HG02678 (cell line): Measurements from ENCODE around the gene TACC2.

Experiments used
- ATAC-seq: cut with Tn5 transposase; IDR thresholded peaks from one replicate; pipeline ENCODE4 v1.9.1; 2021; ENCODE audit warnings: mild to moderate bottlenecking, moderate library complexity; ENCODE audit not compliant: unreplicated experiment

TACC2 gene

DNA sequence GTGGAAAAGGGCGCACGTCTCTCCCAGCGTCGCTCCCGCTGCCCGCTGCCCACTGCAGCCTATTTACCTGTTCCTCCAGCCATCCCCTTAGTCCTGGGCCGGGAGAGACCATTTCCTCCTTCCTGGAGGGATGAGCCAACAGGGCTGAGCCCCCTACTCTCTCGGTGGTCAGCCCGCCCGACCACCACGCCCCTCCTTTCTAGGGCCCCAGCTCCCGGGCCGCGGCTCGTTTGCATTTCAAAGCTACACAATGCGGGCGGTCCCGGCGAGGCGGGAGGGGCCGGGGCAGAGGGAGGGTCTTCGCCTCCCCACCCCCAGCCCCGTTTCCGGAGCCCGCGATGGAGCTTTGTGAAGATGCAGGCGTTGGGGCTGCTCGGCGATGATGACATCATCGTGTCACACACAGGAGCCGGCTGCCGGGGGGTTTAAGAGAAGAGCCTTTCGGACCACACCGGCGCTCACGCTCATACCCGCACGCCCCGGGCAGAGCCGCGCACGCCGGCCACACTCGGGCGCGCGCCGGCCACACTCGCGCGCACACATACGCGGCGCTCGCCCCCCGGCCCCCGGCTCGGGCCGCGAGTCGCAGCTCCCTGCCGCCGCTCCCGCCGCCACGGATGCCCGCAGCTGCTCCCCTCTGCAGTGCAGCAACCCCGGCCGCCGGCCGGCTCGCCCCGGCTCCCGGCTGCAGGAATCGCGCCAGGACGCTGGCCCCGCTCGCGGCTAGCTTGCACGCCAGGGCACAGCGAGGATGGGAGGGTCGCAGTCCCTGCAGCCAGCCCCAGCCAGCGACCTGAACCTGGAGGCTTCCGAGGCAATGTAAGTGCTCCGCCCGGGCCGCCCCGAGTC lies 174.4 kb downstream of the TACC2 start:
- no peak for ATAC-seq

DNA sequence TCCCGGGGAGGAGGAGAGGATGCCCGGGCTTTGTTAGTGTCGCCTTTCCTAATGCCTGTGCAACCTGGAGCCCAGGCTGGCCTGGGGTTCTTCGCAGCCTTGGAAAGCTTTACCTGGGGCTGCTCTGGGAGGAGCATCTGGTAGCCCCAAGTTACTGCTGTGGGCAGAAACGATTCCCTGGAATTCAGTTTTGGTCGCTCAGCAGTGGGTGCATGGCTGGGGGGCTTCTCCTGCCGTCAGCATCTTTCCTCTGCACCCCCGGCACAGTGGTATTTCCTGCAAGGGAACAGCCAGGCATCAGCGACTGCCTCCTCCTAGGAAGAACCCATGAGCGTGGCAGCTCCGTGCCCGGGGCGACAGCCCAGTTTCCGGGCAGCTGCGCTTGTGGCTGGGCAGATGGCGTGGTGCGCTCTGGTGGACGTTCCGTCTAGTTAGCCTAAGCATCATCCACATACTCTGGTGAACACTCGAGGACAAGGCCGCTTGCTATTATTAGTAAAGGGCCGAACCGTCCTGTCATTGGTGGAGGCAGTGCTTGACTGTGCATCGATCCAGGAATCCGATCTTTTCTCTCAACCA lies 175.1 kb downstream of the TACC2 start:
- ATAC-seq, result no peak

DNA sequence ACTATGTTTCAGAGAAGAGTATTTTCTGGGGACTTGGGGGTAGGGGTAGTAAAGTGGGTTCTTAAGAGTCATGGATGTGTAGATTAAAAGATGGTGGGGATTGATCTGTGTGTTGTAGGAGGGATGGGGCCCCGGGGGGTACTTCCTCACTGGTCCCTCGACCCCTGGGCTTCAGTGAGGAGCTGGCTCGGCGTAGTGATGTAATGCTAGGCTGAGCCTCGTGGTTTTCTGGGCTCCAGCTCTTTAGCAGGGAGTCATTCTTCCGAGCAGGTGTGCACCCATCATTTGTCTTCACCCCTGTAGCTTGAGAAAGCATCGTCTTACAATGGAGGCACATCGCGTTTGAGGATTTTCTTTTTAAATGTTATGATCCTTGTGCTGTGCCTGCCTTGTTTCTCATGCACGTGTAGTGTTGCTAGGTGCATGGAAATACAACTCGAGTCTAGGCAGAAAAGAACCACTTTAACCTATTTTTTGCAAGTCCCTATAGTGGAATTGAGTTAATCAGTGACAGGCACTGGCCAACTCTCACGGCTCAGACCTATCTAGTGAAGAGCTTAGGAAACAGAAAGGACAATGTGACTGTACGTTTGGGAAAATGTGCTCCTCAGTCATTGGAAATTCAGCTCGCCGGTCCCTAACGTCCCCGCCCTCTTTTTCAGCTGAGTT lies 176.0 kb downstream of the TACC2 start:
- no peak for ATAC-seq

DNA sequence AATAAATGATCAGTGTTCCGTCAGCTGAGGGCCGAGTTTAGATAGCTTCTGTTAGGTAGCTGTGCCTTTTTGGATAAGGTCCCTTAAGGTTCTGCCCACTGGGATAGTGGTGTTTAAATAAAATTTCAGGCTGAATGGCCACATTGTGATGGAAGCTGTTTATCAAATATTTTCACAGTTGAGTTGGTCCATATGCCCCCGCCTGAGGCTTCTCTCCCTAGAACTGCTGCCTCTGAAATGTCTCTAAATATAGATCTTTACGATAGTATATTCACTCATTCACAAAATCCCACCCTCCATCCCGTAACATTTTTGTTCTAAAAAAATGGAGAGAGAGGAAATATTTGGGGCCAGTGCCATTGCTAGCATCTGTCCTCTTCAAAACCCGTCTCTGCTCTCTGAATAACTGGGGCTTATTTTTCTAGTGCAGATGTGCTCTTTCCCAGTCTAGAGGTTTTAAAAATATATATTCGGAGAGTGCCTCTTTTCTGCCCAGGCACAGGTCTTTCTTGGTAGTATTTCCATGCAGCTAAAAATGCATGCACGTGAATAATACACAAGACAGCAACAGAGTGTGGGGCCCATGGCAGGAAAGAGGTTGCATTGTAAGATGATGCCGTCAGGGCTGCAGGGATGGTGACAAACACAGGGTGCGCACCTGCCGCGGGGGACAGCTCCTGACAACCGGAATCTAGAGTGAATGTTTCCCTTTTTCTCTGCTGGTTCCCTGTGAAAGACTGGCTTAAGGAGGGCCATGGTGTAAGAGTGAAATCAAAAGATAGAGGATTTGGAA lies 176.7 kb downstream of the TACC2 start:
- ATAC-seq, result no peak

DNA sequence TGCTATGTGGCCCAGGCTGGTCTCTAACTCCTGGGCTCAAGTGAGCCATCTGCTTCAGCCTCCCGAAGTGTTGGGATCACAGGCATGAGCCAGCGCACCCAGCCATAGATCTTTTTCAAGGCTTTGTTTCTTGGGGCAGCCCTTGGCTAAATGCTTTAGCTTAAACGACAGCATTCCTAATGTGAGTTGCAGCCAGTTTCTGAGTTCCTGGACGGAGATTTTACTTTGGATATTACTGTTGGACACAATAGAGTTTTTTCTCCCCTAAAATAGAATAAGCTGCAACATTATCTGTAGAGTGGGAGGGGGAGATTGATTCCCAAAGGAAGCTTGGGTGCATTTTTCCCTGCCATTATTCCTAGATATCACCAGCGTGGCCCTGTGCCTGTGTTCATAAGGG lies 179.1 kb downstream of the TACC2 start:
- ATAC-seq, result no peak

DNA sequence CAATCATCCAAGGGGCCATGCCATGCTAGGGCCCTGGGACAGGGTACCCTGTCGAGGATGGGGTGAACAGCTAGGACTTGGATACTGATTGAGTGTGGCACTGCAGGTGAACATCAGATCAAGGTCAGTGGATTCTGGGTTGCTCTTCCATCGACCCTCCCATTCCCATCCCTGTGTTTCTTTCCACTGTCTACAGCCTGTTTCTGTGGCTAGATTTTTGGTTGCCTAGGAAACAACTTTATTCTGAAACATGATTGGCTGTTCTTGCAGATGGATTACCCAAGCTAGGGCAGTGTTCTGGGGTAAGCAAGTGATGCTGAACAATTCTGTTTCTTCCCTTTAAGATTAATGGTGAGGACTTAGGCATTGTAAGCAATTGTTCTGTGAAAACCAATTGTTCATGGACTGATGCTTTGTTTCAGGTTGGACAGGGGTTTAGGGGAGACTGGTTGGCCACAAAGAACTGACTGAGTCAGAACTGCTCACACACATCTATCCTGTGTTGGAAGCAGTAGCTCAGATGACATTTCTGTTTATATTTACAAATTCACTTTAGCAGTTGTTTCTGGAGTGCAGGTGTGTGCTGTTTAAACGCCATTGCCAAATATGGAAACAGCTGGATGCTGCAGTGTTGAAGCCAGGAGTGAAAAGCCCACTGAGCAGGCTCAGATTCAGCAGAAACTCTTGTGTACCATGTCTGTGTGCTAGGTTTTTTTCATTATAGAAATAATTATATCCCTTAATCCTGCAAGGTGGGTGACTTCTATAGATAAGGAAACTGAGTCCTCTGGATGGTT lies 179.8 kb downstream of the TACC2 start:
- no peak for ATAC-seq

DNA sequence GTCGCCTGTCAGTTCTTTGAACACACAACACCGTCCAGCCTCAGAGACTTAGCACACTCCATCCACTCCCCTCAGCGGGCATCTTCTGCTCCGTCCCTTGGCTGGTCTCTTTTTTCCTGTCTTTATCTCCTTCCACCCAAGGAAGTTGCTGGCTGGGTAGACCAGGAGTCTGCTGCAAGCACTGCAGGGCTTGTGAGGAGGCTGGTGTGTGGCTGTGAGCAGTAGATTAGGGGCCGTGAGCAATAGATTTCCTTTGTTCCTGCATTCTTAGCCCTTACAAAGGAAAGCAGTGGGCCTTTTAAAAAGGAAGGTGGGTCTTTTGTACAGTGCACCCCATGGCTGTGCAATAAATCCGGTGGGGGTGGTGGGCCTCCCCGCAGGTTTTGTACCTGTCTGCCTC lies 181.8 kb downstream of the TACC2 start:
- no peak for ATAC-seq

DNA sequence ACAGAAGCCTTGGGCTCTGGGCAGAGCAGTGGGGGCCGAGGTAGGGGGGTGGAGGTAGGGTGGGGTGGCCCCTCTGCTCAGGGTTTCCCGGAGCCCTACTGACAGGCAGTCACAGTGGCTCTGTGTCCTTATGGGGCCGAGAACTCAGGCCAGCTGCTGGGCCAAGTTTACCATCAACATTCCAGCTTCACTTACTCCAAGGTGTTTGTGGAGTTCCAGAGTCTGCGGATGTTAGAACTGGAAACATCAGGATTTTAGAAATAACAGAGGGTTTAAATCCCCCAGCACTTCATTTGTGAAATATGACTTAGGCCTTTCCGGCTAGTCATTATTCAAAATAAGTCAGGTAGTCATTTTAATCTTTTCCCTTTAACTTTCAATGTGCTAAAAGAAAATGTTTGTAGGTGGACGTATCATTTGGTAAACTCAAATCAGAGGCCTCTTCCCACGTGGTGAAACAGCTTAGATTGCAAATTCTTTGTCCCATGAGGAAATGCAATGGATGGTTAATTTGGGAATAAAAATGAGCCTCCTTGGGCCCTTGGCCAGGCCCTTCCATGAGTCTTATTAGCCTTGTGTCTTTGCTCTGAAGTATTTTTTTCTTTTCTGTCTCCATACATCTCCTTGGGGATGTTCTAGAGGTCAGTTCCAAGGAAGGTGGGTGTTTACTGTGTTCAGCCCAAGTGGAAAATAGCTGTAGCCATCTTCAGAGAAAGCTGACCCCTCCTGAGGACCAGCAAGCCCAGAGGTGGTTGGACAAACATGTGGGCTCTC lies 182.5 kb downstream of the TACC2 start:
- ATAC-seq, result no peak

DNA sequence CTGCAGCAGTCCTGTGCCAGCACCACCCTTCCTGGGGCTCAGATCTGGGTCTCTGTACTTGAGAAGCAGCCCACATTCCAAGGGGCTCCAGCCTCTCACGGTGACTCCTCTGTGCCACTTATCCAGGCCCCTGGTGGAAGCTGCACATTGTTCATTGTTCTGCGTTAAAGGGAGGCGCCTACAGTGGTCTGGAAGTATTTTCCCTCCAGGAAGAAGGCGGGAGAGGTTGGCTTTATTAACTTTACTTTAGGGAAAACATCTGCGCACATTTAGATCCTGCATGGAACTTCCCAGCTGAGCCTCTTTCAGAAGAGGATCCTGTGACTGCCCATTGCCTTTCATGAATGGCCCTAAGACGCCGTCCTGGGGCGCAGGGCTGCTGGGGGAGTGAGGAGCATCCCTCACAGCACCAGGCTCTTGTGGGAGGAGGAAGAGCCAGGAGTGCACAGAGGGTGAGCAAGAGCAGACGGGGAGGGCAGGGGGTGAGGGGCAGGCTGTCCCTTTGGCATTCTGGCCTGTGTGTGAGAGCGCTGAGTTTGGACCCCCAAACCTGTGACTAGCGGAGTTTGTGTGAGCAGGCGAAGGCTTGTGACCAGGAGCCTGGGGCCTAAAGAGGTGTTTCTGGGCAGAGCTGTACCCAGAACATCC lies 183.5 kb downstream of the TACC2 start:
- no peak for ATAC-seq

DNA sequence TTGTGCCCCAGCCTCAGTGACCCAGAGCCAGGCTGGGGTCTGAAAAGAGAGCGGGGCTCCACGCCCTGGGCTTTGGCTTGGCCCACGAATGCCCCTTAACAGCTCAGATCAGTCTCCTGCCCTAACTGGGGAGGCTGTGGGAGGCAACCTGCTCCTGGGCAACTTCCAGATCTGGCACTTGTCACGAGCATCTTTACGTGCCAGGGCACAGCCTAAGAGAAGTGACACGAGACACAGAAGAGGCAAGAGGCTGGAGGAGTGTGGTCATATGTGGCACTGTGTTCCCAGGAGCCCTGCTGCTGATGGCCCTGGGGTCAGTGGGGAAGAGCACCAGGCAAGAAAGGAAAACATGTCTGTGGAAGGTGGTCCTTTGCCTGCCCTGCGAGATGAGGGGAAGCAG lies 184.4 kb downstream of the TACC2 start:
- no peak for ATAC-seq

DNA sequence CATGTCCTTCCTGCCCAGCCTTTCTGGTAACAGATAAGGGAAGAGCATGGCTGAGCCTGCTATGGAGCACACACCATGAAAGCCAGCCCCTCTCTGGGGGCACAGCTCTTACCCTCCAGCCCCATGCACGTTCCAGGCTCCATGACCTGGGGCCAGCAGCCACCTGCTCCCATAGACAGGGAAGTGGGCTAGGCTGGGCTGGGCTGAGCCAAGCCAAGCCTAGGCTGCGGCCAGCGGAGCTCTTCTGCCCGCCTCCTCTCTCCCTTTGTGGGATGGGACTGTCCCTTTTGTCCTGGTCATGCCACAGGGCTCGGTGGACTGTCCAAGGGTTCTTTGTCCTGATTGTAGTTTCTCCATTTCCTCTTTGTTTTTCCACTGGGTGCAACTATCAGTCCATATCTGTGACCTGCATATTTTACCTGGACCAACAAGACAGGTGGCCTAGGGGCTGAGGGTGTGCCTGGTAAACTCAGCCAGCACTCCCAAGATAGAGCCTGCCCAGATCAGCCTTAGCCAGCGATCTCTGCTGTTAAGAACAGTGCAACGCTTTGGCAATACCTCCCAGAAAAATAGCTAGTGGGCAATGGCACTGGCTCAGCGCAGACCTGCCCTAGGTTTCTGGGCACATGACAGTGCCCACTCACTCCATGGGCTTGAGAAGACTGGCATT lies 184.9 kb downstream of the TACC2 start:
- no peak for ATAC-seq

DNA sequence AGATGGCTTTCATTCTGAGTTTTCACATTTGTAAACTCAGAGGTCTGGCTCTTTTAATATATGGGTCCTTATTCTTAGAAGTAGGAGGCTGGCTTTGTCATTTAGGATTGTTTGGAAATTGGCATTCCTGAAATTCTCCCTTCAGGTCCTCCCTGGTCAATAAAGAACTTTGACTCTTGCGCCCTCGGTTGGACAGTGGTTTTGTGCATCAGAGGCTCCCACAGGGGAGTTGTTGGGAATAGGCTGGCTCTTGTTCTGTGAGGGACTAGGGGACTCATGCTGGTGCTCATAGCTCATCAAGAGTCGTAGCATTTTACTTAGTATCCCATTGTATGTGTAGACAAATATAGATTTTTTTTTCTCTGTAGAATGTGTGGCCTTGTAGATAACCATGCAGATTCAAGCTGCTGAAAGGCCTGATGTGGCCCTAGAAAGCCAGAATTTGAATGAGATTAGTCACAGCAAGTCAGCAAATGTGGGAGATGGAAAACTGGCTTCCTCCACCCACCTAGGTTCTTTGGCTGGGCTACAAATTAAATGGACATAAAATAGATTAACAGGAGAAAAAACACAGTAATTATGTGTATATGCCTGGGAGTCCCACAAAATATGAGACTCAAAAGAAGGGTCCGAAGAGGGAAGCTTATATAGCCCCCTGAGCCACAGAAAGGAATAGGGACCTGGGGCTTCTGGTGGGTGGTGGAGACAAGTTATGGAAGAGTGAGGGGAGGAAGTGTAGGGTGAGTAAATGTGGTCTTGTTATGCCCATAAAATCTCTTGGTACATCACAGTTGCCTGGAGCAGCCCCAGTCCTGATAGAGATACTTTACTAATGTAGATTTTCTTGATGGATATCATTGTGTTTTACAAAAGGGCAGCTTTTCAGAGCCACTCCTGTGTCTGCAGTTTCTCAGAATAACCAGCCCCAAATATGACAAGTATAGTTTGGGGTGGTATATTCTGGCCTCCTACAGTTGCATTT lies 187.6 kb downstream of the TACC2 start:
- ATAC-seq, result no peak

DNA sequence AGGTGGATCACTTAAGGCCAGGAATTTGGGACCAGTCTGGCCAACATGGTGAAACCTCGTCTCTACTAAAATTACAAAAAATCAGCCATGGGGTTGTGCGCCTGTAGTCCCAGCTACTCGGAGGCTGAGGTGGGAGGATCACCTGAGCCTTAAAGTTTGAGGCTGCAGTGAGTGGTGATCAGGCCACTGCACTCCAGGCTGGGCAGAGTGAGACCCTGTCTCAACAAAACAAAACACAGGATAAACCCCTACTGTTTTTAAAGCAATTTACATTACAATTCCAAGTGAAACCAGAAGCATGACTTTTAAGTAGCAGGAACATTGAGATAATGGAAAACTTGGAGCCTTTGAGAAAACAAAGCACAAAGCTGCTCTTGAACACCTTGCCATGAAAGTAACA lies 189.7 kb downstream of the TACC2 start:
- no peak for ATAC-seq

DNA sequence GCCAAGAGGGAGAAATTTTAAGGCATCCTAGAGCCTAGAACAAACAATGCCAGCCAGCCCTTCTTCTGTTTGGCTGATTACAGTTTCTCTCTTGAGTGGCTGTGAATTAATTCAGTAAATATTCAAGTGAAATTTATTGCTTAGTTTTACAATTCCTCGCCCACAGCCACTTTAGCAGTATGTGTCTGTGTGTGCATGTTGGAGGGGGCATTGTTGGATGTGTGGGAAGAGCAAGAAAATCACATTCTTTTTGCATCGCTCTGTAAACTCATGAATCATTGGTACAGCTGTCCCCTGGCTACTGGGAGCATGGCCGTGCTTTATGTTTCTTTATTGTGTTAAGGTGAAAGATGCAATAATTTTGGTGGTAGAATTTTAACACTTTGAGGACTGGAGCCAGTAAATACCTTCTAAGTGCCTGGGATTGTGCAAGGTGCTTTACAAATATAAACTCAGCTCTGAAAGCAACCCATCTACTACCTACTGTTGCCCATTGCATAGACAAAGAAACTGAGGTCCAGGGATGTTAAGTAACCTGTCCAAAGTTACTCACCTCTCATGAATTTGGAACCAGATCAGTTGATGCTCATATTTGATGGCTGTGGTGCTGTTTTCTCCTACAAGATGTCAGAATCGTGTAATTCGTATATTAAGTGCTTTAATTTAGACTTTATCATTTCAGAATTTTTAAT lies 192.2 kb downstream of the TACC2 start:
- no peak for ATAC-seq

DNA sequence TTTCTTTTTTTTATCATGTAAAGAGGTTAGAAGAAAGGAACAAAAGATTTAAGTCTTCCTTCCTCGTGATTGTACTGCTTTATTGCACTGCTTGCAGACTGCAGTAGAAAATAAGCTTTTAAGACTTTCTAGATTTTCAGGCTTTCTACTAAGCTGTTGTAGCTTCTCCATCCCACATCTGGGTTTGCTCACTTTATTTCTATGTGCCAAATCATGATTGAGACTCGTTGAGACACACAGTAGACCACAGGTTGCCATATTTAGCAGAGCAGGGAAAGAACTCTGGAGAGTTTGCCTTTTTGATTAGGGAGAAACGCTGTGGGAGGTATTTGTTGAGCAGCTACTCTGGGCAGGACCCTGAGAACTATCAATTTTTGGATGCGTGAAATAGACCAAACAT lies 192.9 kb downstream of the TACC2 start:
- no peak for ATAC-seq

DNA sequence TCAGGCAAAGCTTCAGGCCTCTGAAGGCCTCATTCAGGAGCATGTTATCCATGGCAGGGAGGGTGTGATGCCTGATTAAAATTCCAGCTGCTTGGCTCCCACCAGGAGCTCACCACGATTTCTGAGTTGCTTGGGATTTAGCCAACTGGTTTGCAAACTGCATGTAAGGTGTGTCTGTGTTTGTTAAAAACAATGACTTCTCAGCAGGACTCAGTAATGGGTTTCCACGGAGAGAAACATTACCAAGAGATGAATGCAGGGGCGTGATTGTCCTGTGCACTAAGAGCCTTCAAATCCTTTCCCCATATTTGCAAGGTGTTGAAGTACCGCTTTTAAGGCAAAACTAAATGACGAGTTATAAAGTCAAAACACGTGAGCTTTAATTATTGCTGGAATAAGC lies 193.3 kb downstream of the TACC2 start:
- ATAC-seq, result no peak

DNA sequence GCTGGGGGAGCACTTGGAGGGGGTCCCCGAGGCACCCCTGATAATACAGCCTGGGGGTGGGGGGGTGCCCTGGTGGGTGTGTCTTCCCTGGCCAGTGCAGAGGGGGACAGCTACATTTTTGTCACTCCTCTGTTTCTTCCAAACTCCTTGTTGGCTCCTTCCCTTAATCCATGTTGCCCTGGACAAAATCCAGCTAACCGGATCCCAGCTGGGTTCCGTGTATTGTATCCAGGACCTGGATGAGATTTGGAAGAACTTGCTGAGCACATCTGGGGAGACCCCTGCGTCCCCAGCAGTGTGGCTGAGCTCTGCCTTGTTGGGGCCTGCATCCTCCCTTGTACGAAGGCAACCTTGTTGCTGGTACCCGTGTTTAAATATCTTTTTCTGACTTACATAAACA lies 195.3 kb downstream of the TACC2 start:
- no peak for ATAC-seq
